ENCODE results near the gene HEXD.

Gene HEXD

GRCh38 chr17:82388223-82388921, 29.8 kb upstream of the HEXD start:
- H3K36me3 Mint-ChIP-seq (ENCODE audit: low read depth), result no peaks in the 10 kb centered on the region
- H3K9me3 Mint-ChIP-seq, result no peaks in the 10 kb centered on the region
- H3K27me3 Mint-ChIP-seq (ENCODE audit: low read depth), result peaks cover 7% of the 10 kb centered on the region
- H3K27ac Mint-ChIP-seq, result no peak overlapping the region
- no peak overlapping the region for H3K4me3 Mint-ChIP-seq
- H3K4me1 Mint-ChIP-seq (ENCODE audit: low read depth), result no peaks in the 10 kb centered on the region

GRCh38 chr17:82388922-82389283, 29.2 kb upstream of the HEXD start:
- Mint-ChIP-seq H3K4me1 (ENCODE audit: low read depth) (no peaks in the 10 kb centered on the region), H3K27ac (no peak overlapping the region), H3K4me3 (no peak overlapping the region), H3K27me3 (ENCODE audit: low read depth) (peaks cover 7% of the 10 kb centered on the region), H3K36me3 (ENCODE audit: low read depth) (no peaks in the 10 kb centered on the region), H3K9me3 (no peaks in the 10 kb centered on the region)

- no peaks in the 10 kb centered on the region for H3K9me3 Mint-ChIP-seq
- peaks cover 4% of the 10 kb centered on the region for H3K36me3 Mint-ChIP-seq (ENCODE audit: low read depth)
- H3K27me3 Mint-ChIP-seq (ENCODE audit: low read depth), result peaks cover 7% of the 10 kb centered on the region
Measured at GRCh38 chr17:82389379-82389778, 28.8 kb upstream of the HEXD start.

GRCh38 chr17:82390015-82390859, 27.9 kb upstream of the HEXD start:
- Mint-ChIP-seq H3K4me3 (no peak overlapping the region), H3K4me1 (ENCODE audit: low read depth) (no peaks in the 10 kb centered on the region), H3K36me3 (ENCODE audit: low read depth) (peaks cover 4% of the 10 kb centered on the region), H3K9me3 (no peaks in the 10 kb centered on the region), H3K27ac (no peak overlapping the region), H3K27me3 (ENCODE audit: low read depth) (peaks cover 7% of the 10 kb centered on the region)

More at GRCh38 chr17:82389379-82389778, 28.8 kb upstream of the HEXD start:
- Mint-ChIP-seq H3K4me3 (no peak overlapping the region), H3K4me1 (ENCODE audit: low read depth) (no peaks in the 10 kb centered on the region), H3K27ac (no peak overlapping the region)

GRCh38 chr17:82390860-82391435, 27.2 kb upstream of the HEXD start:
- Mint-ChIP-seq H3K4me1 (ENCODE audit: low read depth) (no peaks in the 10 kb centered on the region), H3K27ac (no peak overlapping the region), H3K9me3 (no peaks in the 10 kb centered on the region), H3K4me3 (no peak overlapping the region), H3K36me3 (ENCODE audit: low read depth) (peaks cover 4% of the 10 kb centered on the region), H3K27me3 (ENCODE audit: low read depth) (peaks cover 7% of the 10 kb centered on the region)

- Mint-ChIP-seq H3K9me3 (no peaks in the 10 kb centered on the region), H3K4me1 (ENCODE audit: low read depth) (no peaks in the 10 kb centered on the region), H3K27me3 (ENCODE audit: low read depth) (peaks cover 7% of the 10 kb centered on the region), H3K4me3 (no peak overlapping the region), H3K36me3 (ENCODE audit: low read depth) (peaks cover 5% of the 10 kb centered on the region), H3K27ac (no peak overlapping the region)
Measured at GRCh38 chr17:82391496-82392066, 26.6 kb upstream of the HEXD start.

- H3K4me1 Mint-ChIP-seq (ENCODE audit: low read depth), result no peaks in the 10 kb centered on the region
- peaks cover 6% of the 10 kb centered on the region for H3K27me3 Mint-ChIP-seq (ENCODE audit: low read depth)
- no peak overlapping the region for H3K4me3 Mint-ChIP-seq
- peaks cover 5% of the 10 kb centered on the region for H3K36me3 Mint-ChIP-seq (ENCODE audit: low read depth)
- no peaks in the 10 kb centered on the region for H3K9me3 Mint-ChIP-seq
- H3K27ac Mint-ChIP-seq, result no peak overlapping the region
Measured at GRCh38 chr17:82392209-82392920, 25.8 kb upstream of the HEXD start.

GRCh38 chr17:82392941-82393340, 25.2 kb upstream of the HEXD start:
- Mint-ChIP-seq H3K36me3 (ENCODE audit: low read depth) (peaks cover 5% of the 10 kb centered on the region), H3K9me3 (no peaks in the 10 kb centered on the region), H3K27me3 (ENCODE audit: low read depth) (peaks cover under 1% of the 10 kb centered on the region), H3K4me1 (ENCODE audit: low read depth) (no peaks in the 10 kb centered on the region), H3K4me3 (no peak overlapping the region), H3K27ac (no peak overlapping the region)

- Mint-ChIP-seq H3K36me3 (ENCODE audit: low read depth) (peaks cover 5% of the 10 kb centered on the region), H3K4me1 (ENCODE audit: low read depth) (no peaks in the 10 kb centered on the region), H3K4me3 (no peak overlapping the region)
Measured at GRCh38 chr17:82394278-82394677, 23.9 kb upstream of the HEXD start.

GRCh38 chr17:82396601-82397435, 21.3 kb upstream of the HEXD start:
- H3K27ac Mint-ChIP-seq, result no peak overlapping the region
- no peaks in the 10 kb centered on the region for H3K9me3 Mint-ChIP-seq
- H3K4me1 Mint-ChIP-seq (ENCODE audit: low read depth), result peaks cover 10% of the 10 kb centered on the region
- H3K27me3 Mint-ChIP-seq (ENCODE audit: low read depth), result no peaks in the 10 kb centered on the region
- H3K36me3 Mint-ChIP-seq (ENCODE audit: low read depth), result peaks cover 11% of the 10 kb centered on the region
- no peak overlapping the region for H3K4me3 Mint-ChIP-seq

More at GRCh38 chr17:82394278-82394677, 23.9 kb upstream of the HEXD start:
- H3K27me3 Mint-ChIP-seq (ENCODE audit: low read depth), result no peaks in the 10 kb centered on the region
- no peak overlapping the region for H3K27ac Mint-ChIP-seq
- H3K9me3 Mint-ChIP-seq, result no peaks in the 10 kb centered on the region

GRCh38 chr17:82397449-82398335, 20.5 kb upstream of the HEXD start:
- Mint-ChIP-seq H3K4me3 (no peak overlapping the region), H3K4me1 (ENCODE audit: low read depth) (peaks cover 10% of the 10 kb centered on the region)

GRCh38 chr17:82399041-82399441, 19.1 kb upstream of the HEXD start:
- no peak overlapping the region for H3K27ac Mint-ChIP-seq
- peaks cover 12% of the 10 kb centered on the region for H3K4me1 Mint-ChIP-seq (ENCODE audit: low read depth)
- H3K27me3 Mint-ChIP-seq (ENCODE audit: low read depth), result no peaks in the 10 kb centered on the region
- H3K4me3 Mint-ChIP-seq, result no peak overlapping the region
- no peaks in the 10 kb centered on the region for H3K9me3 Mint-ChIP-seq
- peaks cover 14% of the 10 kb centered on the region for H3K36me3 Mint-ChIP-seq (ENCODE audit: low read depth)

More at GRCh38 chr17:82397449-82398335, 20.5 kb upstream of the HEXD start:
- H3K27me3 Mint-ChIP-seq (ENCODE audit: low read depth), result no peaks in the 10 kb centered on the region
- H3K27ac Mint-ChIP-seq, result no peak overlapping the region
- no peaks in the 10 kb centered on the region for H3K9me3 Mint-ChIP-seq
- peaks cover 13% of the 10 kb centered on the region for H3K36me3 Mint-ChIP-seq (ENCODE audit: low read depth)

All from T-helper 1 cell treated with Interleukin-12 subunit alpha and Interleukin-12 subunit beta and Interleukin-4 antibody, amounts not matched to agents 30 μg/mL and 1 μg/mL, for 36 hours (primary cell).